Tibial nerve (tissue), 4 donors: Measurements from ENCODE around the gene ROBO2.

Source experiments
- EP300 ChIP-seq, 2 donors: sonication (generic); formaldehyde crosslinking; IDR thresholded peaks; one replicate each; pipeline ENCODE4 v1.6.1; 2017; ENCODE audit warnings: antibody characterized with exemption in 2 of 2, mild to moderate bottlenecking in 1 of 2
- TF ChIP-seq, protein P1 (sequence below), 5 experiments: fragments of 200-600 bp in 3 of 5; fragments of 450-650 bp in 2 of 5; sonication (generic) in 3 of 5; IDR thresholded peaks; one replicate each; pipeline ENCODE4 v1.5.1; 2016 to 2019; ENCODE audit warnings: antibody characterized with exemption in 5 of 5, mild to moderate bottlenecking in 3 of 5, moderate library complexity in 2 of 5

DNA sequence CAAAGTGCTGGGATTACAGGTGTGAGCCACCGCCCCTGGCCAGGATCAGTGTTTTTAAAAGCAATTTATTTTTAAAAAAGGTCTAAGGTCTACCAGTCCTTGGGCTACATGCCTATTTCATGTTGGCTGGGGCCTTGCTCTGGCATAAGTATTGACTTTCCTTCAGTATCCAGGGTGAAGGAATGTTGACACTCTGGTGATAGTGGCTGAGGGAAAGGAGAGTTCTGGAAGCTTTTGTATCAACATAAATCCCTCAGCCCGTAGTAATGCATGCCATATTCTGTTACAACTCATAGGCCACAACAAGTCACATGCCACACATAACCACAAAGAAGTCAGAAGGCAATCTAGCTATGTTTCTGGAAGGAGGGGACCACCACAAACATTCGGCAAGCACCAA, 273.9 kb downstream of the ROBO2 start:
- TF ChIP-seq, protein P1, sequence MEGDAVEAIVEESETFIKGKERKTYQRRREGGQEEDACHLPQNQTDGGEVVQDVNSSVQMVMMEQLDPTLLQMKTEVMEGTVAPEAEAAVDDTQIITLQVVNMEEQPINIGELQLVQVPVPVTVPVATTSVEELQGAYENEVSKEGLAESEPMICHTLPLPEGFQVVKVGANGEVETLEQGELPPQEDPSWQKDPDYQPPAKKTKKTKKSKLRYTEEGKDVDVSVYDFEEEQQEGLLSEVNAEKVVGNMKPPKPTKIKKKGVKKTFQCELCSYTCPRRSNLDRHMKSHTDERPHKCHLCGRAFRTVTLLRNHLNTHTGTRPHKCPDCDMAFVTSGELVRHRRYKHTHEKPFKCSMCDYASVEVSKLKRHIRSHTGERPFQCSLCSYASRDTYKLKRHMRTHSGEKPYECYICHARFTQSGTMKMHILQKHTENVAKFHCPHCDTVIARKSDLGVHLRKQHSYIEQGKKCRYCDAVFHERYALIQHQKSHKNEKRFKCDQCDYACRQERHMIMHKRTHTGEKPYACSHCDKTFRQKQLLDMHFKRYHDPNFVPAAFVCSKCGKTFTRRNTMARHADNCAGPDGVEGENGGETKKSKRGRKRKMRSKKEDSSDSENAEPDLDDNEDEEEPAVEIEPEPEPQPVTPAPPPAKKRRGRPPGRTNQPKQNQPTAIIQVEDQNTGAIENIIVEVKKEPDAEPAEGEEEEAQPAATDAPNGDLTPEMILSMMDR (IDR thresholded peaks at IDR 0.05): no peak
- TF ChIP-seq EP300 (IDR thresholded peaks at IDR 0.05): no peak
